ENCODE data around the gene ZBTB43.
"Not testable (repeated sequence)": the region's sequence is repeated elsewhere in the genome, so short reads cannot be mapped to it uniquely, and the experiment has no call there.

Gene ZBTB43

DNA sequence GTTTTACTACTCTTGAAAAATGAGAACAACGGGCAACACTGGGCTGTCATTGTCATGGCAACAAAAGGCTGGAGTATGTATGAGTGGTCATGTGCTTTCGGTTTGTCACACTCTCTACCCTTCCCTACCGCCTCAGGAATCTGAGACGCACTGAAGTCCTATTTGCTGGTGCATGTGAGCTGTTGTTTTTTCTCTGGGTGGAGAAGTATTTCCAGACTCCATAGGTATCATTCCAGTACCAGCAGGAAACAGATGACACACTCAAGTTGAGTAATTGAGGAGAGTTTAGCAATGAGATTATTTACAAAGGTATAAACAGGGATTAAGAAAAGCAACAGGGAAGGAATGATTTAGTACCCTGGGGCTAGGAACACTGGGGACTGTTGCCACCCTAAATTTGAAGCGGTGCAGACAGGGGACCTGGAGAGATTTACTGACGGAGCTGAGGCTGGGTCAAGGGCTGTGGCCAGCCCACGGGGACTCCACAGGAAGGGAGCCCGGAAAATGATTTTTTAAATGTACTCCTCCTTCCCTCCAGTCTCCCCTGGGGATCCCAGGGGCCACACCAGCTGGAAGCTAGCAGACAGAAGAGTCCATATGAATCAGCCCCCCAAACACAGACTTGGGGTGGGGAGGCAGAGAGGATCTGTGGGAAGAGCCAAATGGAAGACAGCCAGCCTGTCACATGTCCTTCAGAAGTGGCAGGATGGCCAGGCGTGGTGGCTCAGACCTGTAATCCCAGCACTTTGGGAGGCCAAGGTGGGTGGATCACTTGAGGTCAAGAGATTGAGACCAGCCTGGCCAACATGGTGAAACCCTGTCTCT lies 13.2 kb upstream of the ZBTB43 start:
- peak in 1 of 3 experiments; percentile 17 for DNase-seq

- no peak for DNase-seq
Observed at GRCh38 chr9:126793686-126794417, 11.0 kb upstream of the ZBTB43 start.

DNA sequence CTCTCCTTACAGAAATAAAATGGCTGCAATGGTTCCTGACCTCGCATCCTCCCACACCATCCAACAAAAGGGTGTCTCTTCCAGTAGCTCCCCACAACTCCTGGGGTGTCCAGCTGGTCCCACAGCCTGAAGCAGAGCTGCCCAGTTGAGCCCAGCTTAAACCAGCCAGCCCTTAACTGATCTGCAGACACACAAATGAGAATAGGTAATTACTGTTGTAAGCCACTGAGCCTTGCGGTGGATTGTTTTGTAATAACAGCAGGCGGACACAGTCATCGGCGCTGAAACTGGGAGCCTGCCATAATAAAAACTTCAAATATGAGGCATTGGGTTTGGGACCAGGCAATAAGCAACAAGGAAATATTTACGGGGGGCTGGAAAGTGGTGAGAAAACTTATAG lies 10.4 kb upstream of the ZBTB43 start:
- no peak for DNase-seq

- DNase-seq = no peak
Observed at GRCh38 chr9:126796758-126797157, 8.1 kb upstream of the ZBTB43 start.

DNA sequence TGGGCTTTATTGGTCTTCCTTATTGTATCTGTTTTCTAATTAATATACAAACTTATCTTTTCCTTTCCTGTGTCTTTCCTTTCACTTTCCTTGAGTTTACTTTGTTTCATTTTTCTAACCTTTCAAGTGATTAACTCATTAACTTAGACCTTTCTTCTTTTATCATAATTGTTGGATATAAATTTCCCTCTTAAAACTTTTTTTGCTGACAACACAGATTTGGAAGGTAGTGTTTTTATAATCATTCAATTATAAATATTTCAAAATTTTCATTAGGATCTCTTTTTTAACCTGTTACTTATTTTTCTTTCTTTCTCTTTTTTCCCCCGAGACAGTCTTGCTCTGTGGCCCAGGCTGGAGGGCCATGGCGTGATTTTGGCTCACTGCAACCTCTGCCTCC lies 6.9 kb upstream of the ZBTB43 start:
- no peak for DNase-seq

GRCh38 chr9:126799034-126799433 lies 5.8 kb upstream of the ZBTB43 start:
- no peak for DNase-seq

DNA sequence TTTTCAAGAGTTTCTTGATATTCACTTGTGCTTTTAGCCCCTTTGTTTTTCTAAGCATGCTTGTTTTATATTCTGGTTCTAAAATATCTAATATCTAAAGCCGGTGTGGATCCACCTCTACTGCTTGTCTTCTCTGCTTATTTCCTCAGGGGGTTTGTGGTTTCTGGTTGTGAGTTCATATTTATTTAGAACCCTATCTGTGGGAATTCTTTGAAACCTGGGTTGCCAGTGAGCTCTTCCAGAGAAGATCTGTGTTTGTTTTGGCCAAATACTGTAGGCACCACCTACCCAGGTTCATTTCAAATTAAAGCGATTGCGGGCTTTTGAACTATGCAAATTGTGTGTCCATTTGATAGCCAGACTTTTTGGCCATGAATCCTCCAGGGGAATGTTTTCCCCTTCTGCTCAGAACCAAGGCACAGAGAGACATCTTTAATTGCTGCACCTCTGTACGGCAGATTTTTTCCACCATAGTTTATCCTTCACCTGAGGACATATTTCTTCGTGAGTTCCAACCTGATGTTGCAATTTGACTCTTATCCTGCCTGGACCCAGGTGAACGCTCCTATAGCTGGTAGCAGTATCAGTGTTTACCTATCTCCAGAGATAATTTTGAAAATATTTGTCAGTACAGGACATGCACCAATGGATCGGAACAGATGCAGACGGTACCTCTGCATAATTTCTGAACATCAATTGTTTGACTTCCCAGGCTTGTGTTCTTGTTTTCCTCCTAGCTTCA lies 2.4 kb upstream of the ZBTB43 start:
- DNase-seq = no peak

- no peak for DNase-seq
Observed at GRCh38 chr9:126804198-126804695, 593 bp upstream of the ZBTB43 start.

GRCh38 chr9:126805554-126806262 lies 868 bp downstream of the ZBTB43 start:
- peak in 2 of 3 experiments; percentile 7 to 38 for DNase-seq

DNA sequence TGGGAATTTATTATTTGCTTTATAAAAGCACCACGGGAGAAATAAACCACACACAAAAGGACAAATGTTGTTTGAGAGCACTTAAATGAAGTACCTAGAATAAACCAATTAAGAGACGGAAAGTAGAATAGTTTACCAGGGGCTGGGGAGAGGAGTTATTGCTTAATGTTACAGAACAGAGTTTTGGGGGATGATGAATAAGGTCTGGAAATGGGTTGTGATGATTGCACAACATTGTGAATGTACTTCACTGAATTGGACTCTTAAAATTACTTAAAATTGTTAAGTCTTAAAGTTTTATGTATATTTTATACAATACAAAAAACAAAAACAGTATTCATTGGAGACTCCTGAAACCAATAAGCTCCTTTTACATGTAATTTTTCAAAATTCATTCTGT lies 1.5 kb downstream of the ZBTB43 start:
- DNase-seq = no peak

- no peak for DNase-seq
Observed at GRCh38 chr9:126809068-126809467, 4.2 kb downstream of the ZBTB43 start.

- DNase-seq = not testable (repeated sequence)
Observed at GRCh38 chr9:126810221-126810620, 5.4 kb downstream of the ZBTB43 start.

DNA sequence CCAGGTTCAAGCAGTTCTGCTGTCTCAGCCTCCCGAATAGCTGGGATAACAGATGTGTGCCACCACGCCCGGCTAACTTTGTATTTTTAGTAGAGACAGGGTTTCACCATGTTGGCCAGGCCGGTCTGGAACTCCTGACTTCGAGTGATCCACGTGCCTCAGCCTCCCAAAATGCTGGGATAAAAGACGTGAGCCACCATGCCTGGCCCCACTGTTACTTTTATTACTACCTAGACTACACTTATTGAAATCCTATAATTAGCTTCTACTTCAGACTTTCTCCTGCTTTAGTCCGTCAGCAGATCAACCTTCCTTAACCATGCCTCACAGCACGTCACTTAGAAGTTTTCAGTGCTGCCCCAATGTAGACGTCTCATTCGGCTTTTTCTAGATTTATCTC lies 8.2 kb downstream of the ZBTB43 start:
- no peak for DNase-seq

- DNase-seq = no peak
Observed at GRCh38 chr9:126814091-126814490, 9.3 kb downstream of the ZBTB43 start.

DNA sequence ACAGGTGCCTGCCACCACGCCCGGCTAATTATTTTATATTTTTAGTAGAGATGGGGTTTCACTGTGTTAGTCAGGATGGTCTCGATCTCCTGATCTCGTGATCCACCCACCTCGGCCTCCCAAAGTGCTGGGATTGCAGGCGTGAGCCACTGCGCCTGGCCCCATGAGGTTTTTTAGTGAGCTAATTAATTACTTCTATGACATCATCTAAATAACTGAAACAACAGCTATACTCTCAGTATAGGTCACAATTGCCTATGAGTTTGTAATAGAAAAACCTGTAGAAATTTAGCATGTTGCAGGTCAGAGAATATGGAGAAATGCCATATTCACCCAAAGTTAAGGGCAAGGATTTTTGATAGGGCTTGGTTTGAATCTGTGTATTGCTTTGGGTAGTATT lies 12.8 kb downstream of the ZBTB43 start:
- not testable (repeated sequence) for DNase-seq

DNA sequence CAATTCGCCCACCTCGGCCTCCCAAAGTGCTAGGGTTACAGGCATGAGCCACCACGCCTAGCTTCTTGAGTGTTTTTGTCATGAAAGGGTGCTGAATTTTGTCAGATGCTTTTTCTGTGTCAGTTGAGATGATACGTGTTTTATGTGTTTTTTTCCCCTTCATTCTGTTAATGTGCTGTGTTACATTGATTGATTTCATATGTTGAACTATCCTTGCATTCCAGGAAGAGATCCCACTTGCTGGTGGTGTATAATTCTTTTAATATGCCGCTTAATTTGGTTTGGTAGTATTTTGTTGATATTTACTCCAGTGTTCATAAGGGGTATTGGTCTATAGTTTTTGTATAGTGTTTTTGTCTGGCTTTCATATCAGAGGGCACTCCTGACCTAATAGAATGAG lies 13.6 kb downstream of the ZBTB43 start:
- DNase-seq = no peak

- no peak for DNase-seq
Observed at GRCh38 chr9:126819482-126819881, 14.6 kb downstream of the ZBTB43 start.

DNA sequence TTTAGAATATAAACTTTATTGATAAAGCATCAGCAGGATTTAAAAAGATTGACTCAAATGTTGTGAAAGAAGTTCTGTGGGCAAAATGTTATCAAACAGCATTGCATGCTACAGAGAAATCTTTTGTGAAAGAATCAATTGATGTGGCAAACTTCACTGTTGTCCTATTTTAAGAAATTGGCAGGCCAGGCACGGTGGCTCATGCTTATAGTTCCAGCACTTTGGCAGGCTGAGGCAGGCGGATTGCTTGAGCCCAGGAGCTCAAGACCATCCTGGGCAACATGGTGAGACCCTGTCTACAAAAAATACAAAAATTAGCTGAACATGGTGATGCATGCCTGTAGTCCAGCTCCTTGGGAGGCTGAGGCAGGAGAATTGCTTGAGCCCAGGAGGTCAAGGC lies 17.4 kb downstream of the ZBTB43 start:
- DNase-seq = no peak

DNA sequence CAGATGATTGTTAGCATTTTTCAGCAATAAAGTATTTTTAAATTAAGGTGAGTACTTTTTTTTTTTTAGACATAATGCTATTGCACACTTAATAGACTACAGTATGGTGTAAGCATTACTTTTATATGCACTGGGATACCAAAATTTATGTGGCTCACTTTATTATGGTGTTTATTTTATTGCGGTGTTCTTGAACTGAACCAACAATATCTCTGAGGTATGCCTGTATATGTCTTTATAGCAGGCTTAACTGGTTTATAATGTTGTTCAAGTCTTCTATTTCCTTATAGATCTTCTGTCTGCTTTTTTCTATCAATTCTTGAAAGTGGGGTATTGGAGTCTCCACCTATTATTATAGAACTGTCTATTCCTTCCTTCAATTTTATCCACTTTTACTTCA lies 18.0 kb downstream of the ZBTB43 start:
- no peak for DNase-seq

GRCh38 chr9:126824052-126824451 lies 19.2 kb downstream of the ZBTB43 start:
- not testable (repeated sequence) for DNase-seq

DNA sequence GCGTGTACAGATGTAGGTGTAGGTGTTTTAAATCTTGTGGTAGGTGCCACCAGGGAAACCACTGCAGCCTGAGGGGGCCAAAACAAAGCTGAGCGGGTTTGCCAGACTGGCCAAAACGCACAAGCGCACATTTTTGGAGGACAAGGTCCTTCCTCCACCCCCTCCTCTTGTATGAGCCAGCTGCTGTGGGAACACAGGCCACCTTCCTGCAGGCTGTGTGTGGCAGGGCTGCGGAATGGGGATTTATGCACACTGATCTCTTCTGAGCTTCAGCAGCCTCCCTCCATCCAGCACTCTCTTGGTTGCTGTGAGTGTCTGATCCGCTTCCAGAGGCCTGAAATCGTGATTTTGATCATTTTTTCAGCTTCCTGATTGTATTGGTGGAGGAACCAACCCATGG lies 22.4 kb downstream of the ZBTB43 start:
- no peak for DNase-seq

GRCh38 chr9:126829035-126829434 lies 24.2 kb downstream of the ZBTB43 start:
- no peak for DNase-seq

GRCh38 chr9:126830827-126831226 lies 26.0 kb downstream of the ZBTB43 start:
- no peak for DNase-seq

Measured in NCI-H1417 (cell line).